Embryonic facial prominence (tissue), 1 donor: Measurements from ENCODE around the gene SLC13A1.

ENCODE experiments used
- DNase-seq: peaks from one replicate; pipeline ENCODE4 v3.0.0-alpha.2; 2016; ENCODE audit errors: extremely low spot score

The SLC13A1 gene

DNA sequence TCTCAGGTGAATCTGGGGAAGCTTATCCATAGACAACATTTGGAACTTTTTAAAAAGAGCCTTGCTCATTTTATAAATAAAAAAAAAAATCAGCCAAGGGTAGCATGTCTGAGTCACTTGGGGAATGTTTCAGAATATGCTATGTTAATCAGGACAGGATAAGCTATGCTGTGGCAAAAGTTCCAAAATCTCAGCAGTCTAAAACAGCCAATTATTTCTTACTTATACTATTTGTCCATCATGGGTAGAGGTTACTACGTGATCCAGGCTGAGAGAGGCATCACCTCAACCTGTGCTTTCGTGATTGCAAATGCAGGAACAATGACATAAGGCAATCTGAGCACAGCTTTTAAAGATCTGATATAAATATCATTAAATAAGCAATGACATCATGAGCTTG, 6.5 kb downstream of the SLC13A1 start:
- no peak for DNase-seq

- no peak for DNase-seq
Observed at GRCh38 chr7:123191132-123191531, 8.6 kb downstream of the SLC13A1 start.

DNA sequence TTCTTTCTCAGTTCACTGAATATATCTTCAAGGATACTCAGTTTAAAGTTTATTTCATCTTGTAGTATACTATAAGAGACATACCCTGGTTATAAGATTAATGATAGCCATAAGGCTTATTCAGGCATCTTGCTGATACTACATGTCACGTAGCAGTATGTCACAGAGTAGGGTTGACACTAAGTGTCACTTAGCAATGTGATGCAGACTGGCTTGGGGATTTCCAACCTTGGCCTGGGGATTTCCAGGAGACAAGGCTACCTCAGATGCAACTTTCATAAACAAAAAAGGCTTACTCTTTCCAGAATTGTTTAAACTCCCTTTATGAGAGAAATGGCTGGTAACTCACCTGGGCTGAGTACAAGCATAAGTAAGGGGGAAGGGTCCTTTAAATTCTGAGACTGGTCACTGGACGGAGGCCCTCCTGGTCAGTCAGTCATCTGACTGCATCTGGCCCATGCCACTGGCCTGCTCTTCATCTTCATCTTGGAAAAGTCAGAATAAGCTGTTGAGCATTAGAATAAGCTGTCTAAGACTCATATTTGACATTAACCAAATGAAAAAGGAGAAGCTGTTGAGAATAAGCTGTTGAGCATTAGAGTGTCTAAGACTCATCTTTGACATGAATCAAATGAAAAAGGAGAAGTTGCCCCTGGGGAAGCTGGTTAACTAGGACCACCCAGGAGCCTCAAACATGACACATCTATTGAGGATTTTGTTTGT, 9.5 kb downstream of the SLC13A1 start:
- no peak for DNase-seq

DNA sequence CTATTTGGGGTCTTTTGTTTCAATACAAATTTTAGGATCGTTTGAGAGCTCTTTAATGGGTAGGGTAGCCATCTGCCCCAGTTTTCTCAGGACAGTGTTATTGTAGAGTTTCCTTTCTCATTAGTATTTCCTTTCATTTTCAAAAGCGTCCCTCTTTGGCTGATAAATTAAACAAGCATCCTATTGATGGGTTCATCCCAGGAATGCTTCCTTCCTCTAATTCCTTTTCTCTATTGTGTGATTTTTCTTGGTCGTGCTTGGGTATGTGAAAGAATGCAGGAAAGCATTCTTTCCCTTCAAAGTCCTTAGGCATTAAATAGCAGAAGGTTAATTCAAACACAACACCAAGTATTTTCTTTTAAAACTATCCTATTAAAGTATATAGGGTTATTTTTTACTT, 14.0 kb downstream of the SLC13A1 start:
- DNase-seq: no peak

GRCh38 chr7:123184271-123184670, 15.5 kb downstream of the SLC13A1 start:
- no peak for DNase-seq

DNA sequence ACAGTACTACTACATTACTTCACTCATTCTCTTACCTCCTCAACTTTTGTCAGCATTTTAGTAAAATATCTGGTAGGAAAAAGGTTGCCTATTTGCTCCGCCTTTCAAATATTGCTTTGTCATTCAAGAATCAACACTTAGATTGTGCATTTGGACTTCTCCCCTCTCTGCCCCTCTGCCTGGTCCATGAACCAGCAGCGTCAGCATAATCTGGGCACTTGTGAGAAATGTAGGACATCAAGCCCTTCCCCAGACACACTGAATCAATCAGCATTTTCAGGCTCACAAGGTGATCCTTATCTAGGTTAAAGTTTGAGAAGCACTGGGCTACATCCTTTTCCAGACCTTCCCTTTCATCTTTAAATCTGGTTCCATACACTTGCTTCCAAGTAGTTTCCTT, 16.3 kb downstream of the SLC13A1 start:
- no peak for DNase-seq

- no peak for DNase-seq
Observed at GRCh38 chr7:123177442-123177841, 22.3 kb downstream of the SLC13A1 start.

DNA sequence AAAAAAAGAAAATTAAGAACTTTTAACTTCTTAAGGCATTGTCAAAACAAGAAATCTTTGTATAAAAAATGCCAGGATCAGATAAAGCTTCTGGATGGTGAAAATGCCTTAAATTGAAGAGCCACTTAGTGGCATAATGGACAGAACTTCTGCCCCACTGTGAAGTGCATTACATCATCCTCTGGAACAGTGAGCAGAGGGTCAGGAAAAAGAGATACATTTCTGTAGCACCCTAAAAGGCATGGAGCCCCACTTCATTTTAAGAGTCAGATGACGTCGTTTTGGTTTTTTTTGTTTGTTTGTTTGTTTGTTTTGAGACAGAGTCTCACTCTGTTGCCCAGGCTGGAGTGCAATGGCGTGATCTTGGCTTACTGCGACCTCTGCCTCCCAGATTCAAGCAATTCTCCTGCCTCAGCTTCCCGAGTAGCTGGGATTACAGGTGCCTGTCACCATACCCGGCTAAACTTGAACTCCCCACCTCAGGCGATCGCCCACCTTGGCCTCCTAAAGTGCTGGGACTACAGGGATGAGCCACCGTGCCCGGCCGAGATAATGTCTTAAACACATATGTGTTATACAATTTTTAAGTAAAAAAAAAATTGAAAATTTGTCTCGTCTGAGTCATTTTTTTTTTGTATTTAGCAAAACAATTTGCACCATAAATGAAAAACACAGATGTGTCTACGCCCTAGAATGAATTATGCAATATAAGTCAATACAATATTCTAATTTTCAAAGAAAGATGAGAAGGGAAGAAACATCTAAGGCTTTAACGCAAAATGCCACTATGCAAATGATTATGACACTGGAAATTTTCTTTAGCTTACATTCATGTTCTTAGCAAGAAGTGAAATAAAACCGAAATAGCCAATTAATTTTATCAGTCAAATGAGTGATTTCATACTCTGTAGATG, 29.2 kb downstream of the SLC13A1 start:
- DNase-seq: no peak

DNA sequence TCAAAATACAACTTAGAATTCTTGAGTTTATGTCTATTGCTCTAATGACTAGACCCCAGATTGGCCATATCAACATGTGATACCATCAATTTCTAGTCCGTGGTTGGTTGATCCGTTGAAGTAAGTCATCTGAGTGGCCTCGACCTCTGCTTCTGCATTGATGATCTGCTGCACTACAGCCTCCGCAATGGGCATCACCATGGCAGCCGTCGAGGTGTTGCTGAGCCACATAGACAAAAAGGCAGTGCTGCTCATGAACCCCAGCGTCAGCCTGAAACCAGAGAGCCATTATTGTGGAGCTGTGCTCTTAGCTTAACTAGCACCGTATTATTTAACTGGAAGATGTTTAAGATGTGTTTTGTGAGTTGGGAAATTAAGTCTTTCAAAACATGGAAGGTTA, 30.7 kb downstream of the SLC13A1 start:
- DNase-seq: no peak

DNA sequence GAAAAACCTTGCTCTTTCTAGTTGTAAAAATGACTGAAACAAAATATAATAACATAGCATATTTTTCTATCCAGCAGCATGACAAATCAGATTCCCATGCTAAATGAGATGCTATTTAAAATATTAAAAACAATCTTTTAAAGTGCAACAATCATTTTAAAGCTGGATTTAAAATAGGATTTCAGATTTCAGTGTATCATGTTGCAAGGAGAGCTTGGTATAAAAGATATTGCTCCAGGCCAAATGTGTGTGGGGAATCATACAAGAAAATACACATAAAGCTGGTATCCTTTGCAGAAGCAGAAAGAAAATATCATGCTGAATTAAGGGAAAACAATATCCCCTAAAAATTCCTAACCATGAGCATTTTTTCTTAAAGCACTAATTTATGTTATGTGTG, 42.2 kb downstream of the SLC13A1 start:
- DNase-seq: no peak

GRCh38 chr7:123155571-123155970, 44.2 kb downstream of the SLC13A1 start:
- no peak for DNase-seq

DNA sequence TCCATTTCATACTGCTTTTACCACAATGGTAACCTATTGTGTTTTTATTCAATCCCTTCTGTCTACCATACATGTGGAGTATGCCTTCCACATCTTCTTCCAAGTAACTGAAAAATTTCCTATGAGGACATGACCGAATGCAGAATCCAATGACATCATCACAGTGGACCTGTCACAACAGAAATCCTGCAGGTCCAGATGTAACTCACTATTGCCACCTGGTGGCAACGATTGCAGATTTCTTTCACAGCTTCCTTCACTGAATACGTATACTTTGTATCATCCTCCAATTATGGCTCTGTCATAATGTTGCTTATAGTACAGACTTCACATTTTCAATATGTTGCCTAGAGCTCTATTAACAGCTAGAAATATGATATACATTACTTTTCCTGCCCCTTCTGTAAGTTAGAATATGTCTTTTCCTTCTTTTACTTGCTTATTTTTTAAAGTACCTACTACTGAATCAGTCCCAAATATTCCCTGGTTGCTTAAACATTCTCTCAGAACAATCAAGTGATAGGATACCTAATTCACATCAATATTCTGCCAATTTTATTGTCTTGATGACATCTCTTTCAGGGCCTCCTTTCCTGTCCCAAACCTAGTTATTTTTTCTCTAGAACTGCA, 45.4 kb downstream of the SLC13A1 start:
- peak; percentile 22 for DNase-seq

- no peak for DNase-seq
Observed at GRCh38 chr7:123151443-123151842, 48.3 kb downstream of the SLC13A1 start.

- no peak for DNase-seq
Observed at GRCh38 chr7:123148813-123149212, 51.0 kb downstream of the SLC13A1 start.

- DNase-seq: no peak
Observed at GRCh38 chr7:123143252-123144006, 56.3 kb downstream of the SLC13A1 start.

DNA sequence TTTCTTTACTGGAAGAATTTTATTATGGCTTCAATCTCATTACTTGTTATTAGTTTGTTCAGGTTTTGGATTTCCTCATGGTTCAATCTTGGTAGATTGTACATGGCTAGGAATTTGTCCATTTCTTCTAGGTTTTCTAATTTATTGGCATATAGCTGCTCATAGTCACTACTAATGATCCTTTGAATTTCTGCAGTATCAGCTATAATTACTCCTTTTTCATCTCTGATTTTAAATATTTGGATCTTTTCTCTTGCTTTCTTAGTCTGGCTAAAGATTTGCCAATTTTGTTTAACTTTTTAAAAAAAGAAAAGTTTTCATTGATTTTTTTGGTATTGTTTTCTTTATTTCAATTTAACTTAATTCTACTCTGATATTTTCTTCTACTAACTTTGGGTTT, 59.2 kb downstream of the SLC13A1 start:
- DNase-seq: no peak

DNA sequence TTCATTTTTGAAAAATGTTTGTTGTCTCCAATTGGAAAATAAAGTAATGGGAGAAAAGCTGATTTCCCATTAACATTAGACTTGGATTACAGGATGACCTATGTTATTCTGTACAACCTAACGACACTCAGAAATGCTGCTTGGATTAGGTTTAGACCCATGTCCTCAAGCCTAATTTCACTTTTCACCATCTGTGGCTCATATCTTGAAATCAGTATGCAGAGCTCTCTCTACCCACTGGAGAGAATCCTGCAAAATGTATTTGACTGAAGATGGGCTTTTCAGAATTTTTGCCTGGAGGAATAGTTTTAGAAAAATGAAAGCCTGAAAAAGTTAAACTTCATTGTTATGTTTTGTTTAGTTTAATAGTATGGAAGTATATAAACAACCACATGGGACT, 63.8 kb downstream of the SLC13A1 start:
- no peak for DNase-seq

DNA sequence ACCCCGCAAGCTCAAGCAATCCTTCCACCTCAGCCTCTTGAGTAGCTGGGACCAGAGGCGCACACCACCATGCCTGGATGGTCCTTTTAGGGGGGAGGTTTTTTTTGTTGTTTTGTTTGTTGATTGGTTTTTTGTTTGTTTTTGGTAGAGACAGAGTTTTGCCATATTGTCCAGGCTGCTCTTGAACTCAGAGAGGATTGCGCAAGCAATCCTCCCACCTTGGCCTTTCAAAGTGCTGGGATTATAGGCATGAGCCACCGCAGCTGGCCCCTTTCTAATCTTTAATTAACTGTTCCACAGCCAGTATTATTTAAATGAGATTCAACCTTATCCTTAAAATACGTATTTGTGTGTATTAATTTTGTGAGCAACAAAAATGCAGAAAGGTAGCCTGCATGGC, 65.8 kb downstream of the SLC13A1 start:
- DNase-seq: no peak

DNA sequence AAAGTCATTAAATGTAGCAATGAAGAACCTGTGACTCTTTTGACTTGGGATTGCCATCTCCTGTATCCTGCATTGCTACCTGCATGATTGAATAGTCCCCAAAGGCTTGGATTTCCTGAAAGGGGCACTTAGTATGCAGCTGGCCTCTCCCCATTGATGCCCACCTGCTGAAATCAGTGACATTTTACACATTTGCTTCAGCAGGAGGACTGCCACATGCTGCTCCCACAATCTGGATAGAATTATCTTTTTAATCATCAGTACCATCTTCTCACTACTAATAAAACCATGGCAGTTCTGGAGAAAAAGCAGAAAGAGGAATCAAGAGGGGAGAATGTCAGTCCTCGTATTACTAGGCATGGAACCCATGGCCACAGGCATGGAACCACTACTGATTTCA, 67.8 kb downstream of the SLC13A1 start:
- no peak for DNase-seq

DNA sequence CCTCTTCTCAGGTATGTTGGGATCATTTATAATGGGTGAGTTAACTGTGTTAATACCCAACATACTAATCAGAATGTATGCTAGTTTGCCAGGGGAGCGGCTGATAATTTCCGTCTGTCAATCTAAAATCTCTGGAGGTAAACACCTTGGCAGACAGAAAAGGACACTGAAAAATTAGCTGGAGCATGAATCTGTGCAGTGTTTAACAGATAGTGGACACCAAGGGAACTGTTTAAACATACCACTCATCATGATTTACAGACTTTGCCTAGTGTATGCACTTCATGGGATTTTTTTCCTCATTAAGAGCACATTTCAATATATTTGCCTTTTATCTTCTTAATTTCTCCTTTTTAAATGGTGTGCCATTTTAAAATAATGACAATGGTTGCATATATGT, 68.2 kb downstream of the SLC13A1 start:
- no peak for DNase-seq

GRCh38 chr7:123131140-123131539, 68.6 kb downstream of the SLC13A1 start:
- no peak for DNase-seq

- DNase-seq: no peak
Observed at GRCh38 chr7:123126691-123127090, 73.1 kb downstream of the SLC13A1 start.
